B cell (primary cell): ENCODE measurements around the gene UPK1B. TPM values are rescaled to one million over a fixed set of nuclear protein-coding genes. Genes with fewer than 3 reads are reported as not detected.

Experiments used
- ATAC-seq: fragments of 200-7000 bp; cut with Tn5 transposase; one replicate; pipeline ENCODE4 v1.10.0; 2021; ENCODE audit warnings: low read depth, mild to moderate bottlenecking, moderate number of reproducible peaks, moderate library complexity
- CTCF ChIA-PET: fragments of 350-600 bp; sonication (Branson Sonifier 250); formaldehyde crosslinking; loops from one replicate; lab custom pipeline; 2021; ENCODE audit warnings: antibody characterized with exemption, inconsistent platforms; lab: Charles Lee
- POLR2A ChIA-PET: fragments of 350-600 bp; sonication (Branson Sonifier 250); formaldehyde crosslinking; loops from one replicate; lab custom pipeline; 2021; ENCODE audit warnings: antibody characterized with exemption; lab: Charles Lee
- DNase-seq: peaks from one replicate; pipeline ENCODE4 v3.0.0; 2013
- H2AFZ ChIP-seq: 2 replicates; pipeline ENCODE4 v1.6.1; 2012; ENCODE audit warnings: mild to moderate bottlenecking, low read depth, low read length; ENCODE audit not compliant: insufficient read depth, poor library complexity, severe bottlenecking
- H3K27ac ChIP-seq, 2 donors: 1 replicate in 1 of 2; 2 replicates in 1 of 2; pipeline ENCODE4 v1.5.1; 2012 to 2013; ENCODE audit warnings: low read length in 2 of 2, mild to moderate bottlenecking in 2 of 2, moderate library complexity in 1 of 2
- H3K27me3 ChIP-seq, 4 experiments: fragments of 200-600 bp in 1 of 4; sonication (generic) in 1 of 4; replicated peaks in 1 of 4; 1 replicate in 2 of 4; 2 replicates in 2 of 4; pipeline versions ENCODE4 v1.6.1 to v1.7.0; 2013 to 2016; ENCODE audit warnings: low read length in 3 of 4, mild to moderate bottlenecking in 2 of 4, mixed read lengths in 1 of 4, moderate library complexity in 1 of 4; ENCODE audit not compliant: insufficient read depth in 4 of 4, control insufficient read depth in 3 of 4; ENCODE audit errors: control extremely low read depth in 1 of 4
- H3K36me3 ChIP-seq, 2 experiments: replicated peaks in 1 of 2; 1 replicate in 1 of 2; 2 replicates in 1 of 2; pipeline versions ENCODE4 v1.6.1 to v1.7.1; 2013; ENCODE audit warnings: low read length in 1 of 2; ENCODE audit not compliant: insufficient read depth in 2 of 2, control insufficient read depth in 1 of 2; ENCODE audit errors: control extremely low read depth in 1 of 2, extremely low read depth in 1 of 2
- H3K4me1 ChIP-seq, 2 donors: fragments of 200-600 bp in 1 of 2; sonication (generic) in 1 of 2; 1 replicate in 1 of 2; 2 replicates in 1 of 2; pipeline versions ENCODE4 v1.5.1 to v1.6.1; 2013 to 2017; ENCODE audit warnings: low read length in 2 of 2; ENCODE audit not compliant: control insufficient read depth in 2 of 2, insufficient read depth in 2 of 2
- H3K4me2 ChIP-seq: replicated peaks from 2 replicates; pipeline ENCODE3; 2012; ENCODE audit warnings: mild to moderate bottlenecking, low read depth, low read length; ENCODE audit not compliant: poor library complexity, severe bottlenecking
- H3K4me3 ChIP-seq, 5 experiments: fragments of 200-600 bp in 1 of 5; sonication (generic) in 1 of 5; 1 replicate in 3 of 5; 2 replicates in 2 of 5; pipeline versions ENCODE4 v1.5.1 to v1.7.0; 2011 to 2016; ENCODE audit warnings: low read length in 4 of 5, mild to moderate bottlenecking in 4 of 5, low read depth in 2 of 5, control low read depth in 1 of 5, moderate library complexity in 1 of 5; ENCODE audit not compliant: insufficient read depth in 1 of 5; ENCODE audit errors: control extremely low read depth in 1 of 5, extremely low read depth in 1 of 5
- H3K79me2 ChIP-seq: fragments of 200-600 bp; sonication (generic); one replicate; pipeline ENCODE4 v1.6.0; 2016; ENCODE audit warnings: low read length; ENCODE audit not compliant: control insufficient read depth, insufficient read depth
- H3K9ac ChIP-seq: fragments of 200-600 bp; sonication (generic); 2 replicates; pipeline ENCODE4 v1.6.1; 2017; ENCODE audit warnings: mild to moderate bottlenecking, low read length, moderate library complexity
- H3K9me3 ChIP-seq, 3 donors: one replicate each; pipeline versions ENCODE4 v1.6.1 to v1.7.1; 2013; ENCODE audit warnings: low read length in 2 of 3; ENCODE audit not compliant: control insufficient read depth in 2 of 3, insufficient read depth in 1 of 3; ENCODE audit errors: control extremely low read depth in 1 of 3
- H4K20me1 ChIP-seq: 2 replicates; pipeline ENCODE4 v1.6.0; 2012; ENCODE audit warnings: mild to moderate bottlenecking, low read length; ENCODE audit not compliant: insufficient read depth, control insufficient read depth, poor library complexity, severe bottlenecking
- H3K27ac Mint-ChIP-seq: one replicate; pipeline ENCODE4 v1.8.0; 2021; ENCODE audit warnings: mixed read lengths
- H3K27me3 Mint-ChIP-seq: one replicate; pipeline ENCODE4 v1.8.0; 2021; ENCODE audit warnings: mixed read lengths
- H3K4me1 Mint-ChIP-seq: one replicate; pipeline ENCODE4 v1.8.0; 2021; ENCODE audit warnings: mixed read lengths
- H3K4me3 Mint-ChIP-seq: one replicate; pipeline ENCODE4 v1.8.0; 2021; ENCODE audit warnings: mixed read lengths
- H3K9me3 Mint-ChIP-seq: one replicate; pipeline ENCODE4 v1.8.0; 2022; ENCODE audit warnings: mixed read lengths; ENCODE audit not compliant: insufficient read depth
- CTCF ChIP-seq: fragments of 200-600 bp; IDR thresholded peaks from one replicate; pipeline ENCODE4 v1.8.0; 2022; ENCODE audit warnings: antibody characterized with exemption, mild to moderate bottlenecking
- EZH2 ChIP-seq: IDR thresholded peaks from 2 replicates; pipeline ENCODE4 v1.6.1; 2012; ENCODE audit warnings: borderline replicate concordance, low read depth, mild to moderate bottlenecking, moderate library complexity, low read length; ENCODE audit not compliant: insufficient read depth, poor library complexity, severe bottlenecking
- WGBS: methylation state at CpG from one replicate; pipeline ENCODE4 v1.1.5; 2013; ENCODE audit warnings: missing lambda C conversion rate; ENCODE audit not compliant: insufficient coverage; 5-methylcytosine and 5-hydroxymethylcytosine counted together
- intact Hi-C: fragments of 100-400 bp; cut with micrococcal nuclease; formaldehyde crosslinking; loops from one replicate; pipeline ENCODE4 v1.10.0; 2022
- polyA plus RNA-seq: library from polyadenylated mRNA; depleted of rRNA; stranded (reverse); fragments of >200 nt; gene quantifications from 2 replicates; pipeline ENCODE4 v1.2.3, GENCODE V29; 2012
- total RNA-seq, 2 donors: library from RNA; stranded (reverse); fragments of 120-200 nt in 1 of 2; gene quantifications; 1 replicate in 1 of 2; 2 replicates in 1 of 2; pipeline versions ENCODE4 v1.2.3 to v1.2.4, GENCODE V29; 2013 to 2022

Gene UPK1B
- total and polyA plus RNA-seq, 2 donors (not counting 1 experiment from before 2014, with no cell fraction given) = not detected

GRCh38 chr3:119225121-119225520 is 51.7 kb downstream of the UPK1B start:
- Histone ChIP-seq H3K9ac (no peak overlapping the region), H3K36me3 (peaks cover 17 to 70% of the 10 kb centered on the region in 2 experiments), H3K9me3 (no peaks in the 10 kb centered on the region), H3K79me2 (no peaks in the 10 kb centered on the region), H3K4me3 (no peak overlapping the region), H4K20me1 (no peaks in the 10 kb centered on the region), H3K4me1 (no peaks in the 10 kb centered on the region), H3K27me3 (no peaks in the 10 kb centered on the region), H3K27ac (no peak overlapping the region), H2AFZ (no peak overlapping the region), H3K4me2 (no peak overlapping the region)
- Mint-ChIP-seq H3K4me3 (no peak overlapping the region), H3K27ac (no peak overlapping the region), H3K4me1 (peaks cover 4% of the 10 kb centered on the region), H3K27me3 (no peaks in the 10 kb centered on the region), H3K9me3 (no peaks in the 10 kb centered on the region)
- TF ChIP-seq EZH2 (no peak), CTCF (no peak)
- intact Hi-C loops = no loop called here
- CTCF ChIA-PET = interaction anchor here (2.4 kb wide), 1 partner anchor 15 kb away, joined by 7 read pairs; the partner anchor contains the start of gene B4GALT4
- no CpG with 5 or more reads among the region's 3 CpGs for WGBS
- DNase-seq = no peak
- POLR2A ChIA-PET = no interaction called here
- no peak for ATAC-seq

DNA sequence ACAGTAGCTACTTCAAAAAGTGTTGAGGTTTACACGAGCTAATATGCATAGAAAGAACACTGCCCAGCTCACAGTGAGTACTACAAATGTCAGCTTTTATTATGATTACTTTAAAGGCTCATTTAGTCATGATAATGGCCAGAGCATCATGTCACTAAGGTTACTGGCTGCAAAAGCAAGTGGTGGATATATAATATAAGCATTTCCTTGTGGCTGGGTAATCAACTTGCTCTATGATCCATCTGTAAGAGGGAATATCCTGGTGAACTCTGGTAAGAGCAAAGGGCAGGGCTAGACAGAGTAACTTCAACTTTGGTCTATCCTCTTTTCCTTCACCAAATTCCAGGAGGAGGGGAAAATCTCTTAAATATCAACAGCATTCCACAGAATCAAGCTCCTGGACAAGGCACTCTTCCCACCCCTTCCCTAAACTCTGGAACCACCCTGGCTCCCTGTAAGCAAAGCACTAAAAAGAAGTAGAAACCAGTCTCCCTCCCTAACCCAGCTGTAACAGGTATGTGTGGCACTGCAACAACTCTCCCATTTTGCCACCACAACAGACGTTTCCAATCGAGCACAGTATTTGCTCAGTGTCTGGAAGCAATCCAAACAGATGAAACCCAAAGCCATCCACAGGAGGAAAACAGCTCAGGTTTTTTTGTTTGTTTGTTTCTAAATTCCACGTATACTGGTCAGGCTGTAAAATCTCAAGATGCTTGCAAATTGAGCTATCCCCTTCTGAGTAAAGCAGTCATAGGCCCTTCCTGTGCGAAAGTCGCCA is 53.9 kb downstream of the UPK1B start:
- no peaks in the 10 kb centered on the region for H3K4me1 Mint-ChIP-seq
- no peaks in the 10 kb centered on the region for H3K9me3 Mint-ChIP-seq
- intact Hi-C loops = no loop called here

More for the DNA sequence above, 53.9 kb downstream of the UPK1B start:
- Histone ChIP-seq H2AFZ (no peak overlapping the region), H4K20me1 (no peaks in the 10 kb centered on the region), H3K4me3 (no peak overlapping the region), H3K79me2 (no peaks in the 10 kb centered on the region), H3K4me1 (no peaks in the 10 kb centered on the region), H3K27me3 (no peaks in the 10 kb centered on the region), H3K9ac (no peak overlapping the region), H3K36me3 (peaks cover 17 to 72% of the 10 kb centered on the region in 2 experiments), H3K4me2 (no peak overlapping the region), H3K9me3 (no peaks in the 10 kb centered on the region), H3K27ac (no peak overlapping the region)
- H3K27me3 Mint-ChIP-seq = no peaks in the 10 kb centered on the region
- DNase-seq (no peak), ATAC-seq (no peak)
- WGBS = 92% methylated on average over 4 of the region's 6 CpGs
- no peak overlapping the region for H3K4me3 Mint-ChIP-seq
- ChIA-PET CTCF (no interaction called here), POLR2A (no interaction called here)
- no peak overlapping the region for H3K27ac Mint-ChIP-seq
- TF ChIP-seq CTCF (no peak), EZH2 (no peak)
